Middle frontal gyrus (tissue), 1 donor: Measurements from ENCODE around the gene QSOX2.
A peak's percentile ranks its signal among the peaks of the same experiment; 100 is the strongest.

Experiments used
- DNase-seq: peaks from one replicate; pipeline ENCODE4 v3.0.0-alpha.2; 2015; ENCODE audit warnings: low spot score; ENCODE audit errors: extremely low spot score

Gene QSOX2

DNA sequence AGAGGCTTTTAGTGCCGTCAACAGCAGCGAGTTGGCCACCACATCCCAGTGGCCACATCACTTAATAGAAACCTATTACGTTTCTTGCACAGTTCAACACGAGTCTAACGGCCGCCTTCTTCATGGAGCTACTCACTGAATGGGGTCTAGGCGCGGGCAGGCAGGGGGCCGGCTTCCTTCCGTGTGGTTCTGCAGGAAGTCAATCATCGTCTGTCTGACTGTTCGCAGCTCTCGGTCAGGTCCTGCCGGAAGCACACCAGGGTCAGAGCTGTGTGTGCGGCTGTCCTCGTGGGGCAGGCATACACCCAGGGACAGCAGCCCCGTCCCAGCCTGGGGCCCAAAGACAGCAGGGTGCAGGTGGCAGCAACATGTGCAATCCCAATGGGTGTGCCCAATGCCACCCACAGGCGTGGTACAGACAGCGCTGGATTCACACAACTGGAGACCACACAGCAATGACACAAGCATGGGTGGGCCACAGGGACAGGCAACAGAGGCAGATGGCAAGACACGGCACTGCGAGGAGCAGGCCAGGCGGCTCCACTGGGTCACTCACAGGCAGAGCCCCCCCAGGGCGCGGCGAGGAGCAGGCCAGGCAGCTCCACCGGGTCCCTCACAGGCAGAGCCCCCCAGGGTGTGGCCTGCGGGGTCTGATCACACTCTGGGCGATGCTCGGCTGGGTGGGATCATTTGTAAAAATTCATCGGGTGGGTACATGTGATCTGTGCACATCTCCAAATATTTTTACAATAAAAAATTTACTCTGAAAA is 21.6 kb downstream of the QSOX2 start:
- no peak for DNase-seq

DNA sequence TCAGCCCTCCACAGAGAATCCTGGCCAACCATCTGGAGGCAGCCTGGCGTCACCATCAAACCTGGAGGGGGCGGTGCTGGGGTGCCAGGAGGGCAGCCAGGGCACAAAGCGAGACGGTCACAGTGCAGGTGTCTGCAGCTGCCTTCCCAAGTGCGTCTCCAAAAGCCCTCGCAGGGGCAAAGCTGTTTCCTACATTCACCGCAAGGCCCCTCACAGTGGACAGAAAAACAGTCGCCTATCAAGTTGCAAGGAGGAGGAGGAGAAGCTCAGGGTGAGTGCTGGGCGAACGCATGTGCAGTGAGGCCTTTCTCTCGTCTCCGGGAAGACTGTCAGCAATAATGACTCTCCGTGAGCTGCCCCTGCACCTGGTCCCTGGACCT is 22.7 kb downstream of the QSOX2 start:
- DNase-seq: no peak

DNA sequence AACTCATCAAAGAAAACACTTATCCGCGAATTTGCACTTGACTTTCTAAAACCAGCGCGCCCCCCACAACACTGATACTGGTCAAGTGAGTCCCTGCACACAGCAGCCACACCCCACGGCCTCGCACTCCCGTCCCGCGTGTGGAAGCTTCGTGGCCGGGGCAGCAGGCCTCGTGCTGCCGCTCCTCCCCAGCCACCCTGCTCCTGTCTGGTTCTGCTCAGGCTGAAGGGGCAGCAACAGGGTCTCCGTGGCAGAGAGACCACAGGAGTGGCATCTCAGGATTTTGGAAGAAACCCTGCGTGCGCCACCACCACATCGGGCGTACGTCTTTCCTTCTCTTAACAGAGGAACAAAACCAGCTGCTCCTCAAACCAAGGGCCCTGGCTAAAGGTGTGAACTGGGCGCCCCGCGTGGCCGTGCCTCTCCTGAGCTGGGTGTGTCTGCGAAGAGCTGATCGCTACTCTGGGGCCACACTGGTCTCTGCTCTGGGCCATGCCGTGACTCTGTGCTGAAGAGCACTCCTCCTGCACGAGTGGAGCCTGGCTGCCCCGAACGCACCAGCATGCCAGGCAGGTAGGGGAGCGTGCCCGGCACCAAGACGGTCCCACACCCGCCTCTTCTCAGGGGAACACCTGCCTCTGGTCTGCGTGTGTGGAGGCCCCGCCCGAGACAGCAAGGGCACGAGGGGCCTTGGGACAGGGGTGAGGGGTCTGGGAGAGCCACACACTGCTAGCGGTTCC is 23.3 kb downstream of the QSOX2 start:
- no peak for DNase-seq

DNA sequence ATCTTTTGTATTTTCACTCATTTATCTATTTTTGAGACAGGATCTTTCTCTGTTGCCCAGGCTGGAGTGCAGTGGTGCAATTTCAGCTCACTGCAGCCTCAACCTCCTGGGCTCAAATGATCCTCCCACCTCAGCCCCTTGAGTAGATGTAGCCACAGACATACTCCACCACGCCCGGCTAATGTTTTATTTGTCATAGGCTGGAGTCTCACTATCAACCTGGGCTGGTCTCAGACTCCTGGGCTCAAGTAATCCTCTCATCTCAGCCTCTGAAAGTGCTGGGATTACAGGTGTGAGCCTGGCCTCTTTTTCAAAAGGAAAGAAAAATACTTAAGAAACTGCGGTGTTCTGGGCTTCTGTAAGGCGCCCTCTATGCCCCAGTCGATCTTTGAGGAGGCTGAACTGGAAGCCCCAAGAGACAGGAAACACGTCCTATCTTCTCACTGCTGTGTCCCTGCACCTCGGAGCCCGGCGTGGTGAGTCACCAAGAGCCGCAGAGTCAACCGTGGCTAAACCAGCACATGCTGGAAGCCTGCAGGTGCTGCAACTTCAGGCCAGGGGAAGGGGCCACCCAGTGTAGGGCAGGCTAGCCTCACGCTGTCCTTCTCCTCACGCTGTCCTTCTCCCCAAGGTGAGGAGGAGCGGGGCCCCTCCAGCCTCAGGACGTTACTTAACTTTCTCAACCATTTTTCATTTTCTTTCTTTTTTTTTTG is 25.4 kb downstream of the QSOX2 start:
- no peak for DNase-seq

DNA sequence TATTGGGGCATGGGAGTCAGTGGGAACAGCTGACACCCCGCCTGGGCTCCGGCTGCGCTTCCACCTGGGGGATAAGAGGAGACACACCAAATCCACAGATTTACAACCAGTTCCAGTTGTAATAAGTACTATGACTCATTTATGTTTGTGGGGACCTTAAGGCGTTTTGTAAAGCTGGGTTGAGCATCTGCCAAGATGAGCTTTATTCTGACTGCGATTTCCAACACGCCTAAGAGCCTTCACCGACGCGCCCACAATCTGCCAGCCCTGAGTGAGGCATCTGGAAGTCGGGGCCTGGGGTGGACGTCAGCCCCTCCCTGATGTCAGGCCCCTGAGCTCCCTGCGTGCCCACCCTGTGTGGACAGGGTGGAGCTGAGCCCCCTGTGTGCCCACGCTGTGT is 26.3 kb downstream of the QSOX2 start:
- peak; percentile 14 for DNase-seq

DNA sequence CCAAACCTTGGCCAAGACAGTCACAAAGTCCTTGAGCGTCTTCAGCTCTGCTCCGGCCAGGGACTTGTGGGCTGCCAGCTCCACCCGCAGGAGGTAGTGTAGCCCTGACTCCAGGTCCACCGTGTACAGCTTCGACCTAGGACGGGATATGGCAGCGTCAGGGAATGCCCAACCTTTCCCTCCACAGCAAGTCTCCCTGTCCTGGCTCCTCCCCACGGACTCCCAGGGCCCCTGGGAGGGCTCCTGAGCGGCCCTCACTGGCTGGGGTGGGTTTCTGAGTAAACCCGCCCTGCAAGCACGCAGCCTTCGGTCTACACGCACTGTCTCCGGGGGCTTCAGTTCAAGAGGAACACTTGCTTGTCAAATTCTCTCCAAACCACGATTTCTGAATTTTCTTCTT is 26.9 kb downstream of the QSOX2 start:
- no peak for DNase-seq

DNA sequence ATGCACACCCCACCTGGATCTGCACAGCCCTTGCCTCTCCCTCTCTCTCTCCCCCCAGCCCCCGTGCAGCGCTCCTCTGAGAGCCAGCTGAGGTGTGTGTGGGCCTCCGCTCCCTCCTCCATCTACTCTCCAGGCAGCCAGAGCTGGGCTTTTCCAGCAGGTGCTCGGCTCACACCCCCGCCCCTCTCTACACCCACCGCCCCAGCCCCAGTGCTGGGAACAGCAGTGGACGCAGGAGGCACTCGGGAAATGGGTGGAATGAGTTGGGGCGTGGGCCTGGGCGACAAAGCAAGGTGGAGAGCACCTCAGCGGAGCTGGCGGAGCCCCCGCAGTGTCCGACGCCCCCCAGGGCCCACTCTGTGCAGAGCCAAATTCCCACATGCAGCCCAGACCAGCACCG is 27.3 kb downstream of the QSOX2 start:
- DNase-seq: no peak

DNA sequence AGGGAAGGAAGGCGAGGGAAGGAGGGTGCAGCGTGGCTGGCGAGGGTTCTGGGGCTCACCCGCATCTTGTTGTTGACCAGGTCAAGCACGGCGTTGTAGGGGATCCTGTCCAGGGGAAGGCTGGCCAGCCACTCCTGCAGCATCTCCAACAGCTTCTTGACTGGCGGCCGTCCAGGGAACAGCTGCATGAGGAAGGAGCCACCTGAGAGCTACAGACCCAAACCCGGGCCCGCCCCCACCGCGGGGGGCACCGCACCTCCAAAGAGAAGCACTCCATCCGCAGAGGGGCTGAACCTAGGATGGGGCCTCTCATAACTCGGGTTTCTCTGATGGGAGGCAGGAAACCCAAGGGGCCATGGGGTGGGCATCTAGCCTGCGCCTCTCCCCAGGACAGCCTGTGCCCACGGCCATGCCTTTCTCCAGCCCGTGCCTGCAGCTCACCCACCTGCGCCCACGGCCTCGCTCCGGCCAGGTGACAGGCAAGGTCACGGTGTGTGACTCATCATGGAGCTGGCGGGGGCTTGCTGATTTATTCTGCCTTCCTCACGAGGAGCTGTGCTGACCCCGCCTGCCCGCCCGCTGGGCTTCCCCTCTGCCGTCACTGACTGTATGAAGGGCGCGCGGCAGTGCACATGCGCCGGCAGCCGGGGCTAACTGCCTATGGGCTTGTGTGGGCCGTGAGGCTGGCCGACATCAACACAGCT is 28.9 kb downstream of the QSOX2 start:
- no peak for DNase-seq

DNA sequence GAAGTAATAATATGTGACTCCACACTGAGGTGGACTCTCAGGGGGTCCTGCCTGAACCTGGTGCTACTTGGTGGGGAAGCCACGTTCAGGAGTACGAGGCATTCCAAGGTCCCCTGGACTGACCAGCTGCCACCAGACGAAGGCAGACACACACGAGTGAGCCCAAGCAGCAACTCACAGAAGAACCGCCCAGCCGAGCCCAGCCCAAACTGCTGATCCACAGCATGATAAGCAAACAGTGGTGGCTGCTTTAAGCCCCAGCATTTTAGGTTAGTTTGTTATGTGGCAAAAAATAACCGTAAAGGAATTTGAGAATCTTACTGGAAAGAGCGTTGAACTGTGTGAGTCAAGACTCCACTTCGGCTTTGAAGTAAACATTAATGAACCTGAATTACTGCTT is 31.9 kb downstream of the QSOX2 start:
- DNase-seq: no peak

DNA sequence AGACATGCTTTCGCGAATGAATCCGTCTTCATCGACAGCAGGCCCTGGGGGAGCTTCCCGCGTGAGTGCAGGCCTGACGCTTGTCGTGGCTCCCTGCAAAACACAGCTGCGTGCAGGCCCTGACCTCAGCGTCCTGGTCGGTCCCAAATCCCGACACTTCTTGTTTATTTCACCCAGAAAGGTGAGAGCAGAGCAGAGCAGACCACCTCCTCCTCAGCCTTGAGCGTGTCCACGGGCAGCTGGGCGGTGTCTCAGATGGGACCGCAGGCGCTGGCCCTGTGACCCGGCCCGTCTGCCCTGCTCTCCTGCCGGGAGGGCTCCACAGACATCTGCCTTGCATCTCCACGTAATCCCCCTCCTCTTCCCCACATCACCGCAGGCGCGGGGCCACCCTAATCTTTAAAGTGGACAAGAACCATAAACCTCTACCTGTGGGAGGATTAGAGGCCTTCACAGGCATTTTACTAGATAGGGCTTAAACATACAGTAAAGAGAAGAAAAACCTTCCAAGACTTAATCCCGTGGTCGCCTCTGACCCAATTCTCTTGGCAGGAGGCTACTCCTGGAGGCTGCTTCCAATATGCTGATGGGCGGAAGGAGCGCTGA is 33.2 kb downstream of the QSOX2 start:
- no peak for DNase-seq

DNA sequence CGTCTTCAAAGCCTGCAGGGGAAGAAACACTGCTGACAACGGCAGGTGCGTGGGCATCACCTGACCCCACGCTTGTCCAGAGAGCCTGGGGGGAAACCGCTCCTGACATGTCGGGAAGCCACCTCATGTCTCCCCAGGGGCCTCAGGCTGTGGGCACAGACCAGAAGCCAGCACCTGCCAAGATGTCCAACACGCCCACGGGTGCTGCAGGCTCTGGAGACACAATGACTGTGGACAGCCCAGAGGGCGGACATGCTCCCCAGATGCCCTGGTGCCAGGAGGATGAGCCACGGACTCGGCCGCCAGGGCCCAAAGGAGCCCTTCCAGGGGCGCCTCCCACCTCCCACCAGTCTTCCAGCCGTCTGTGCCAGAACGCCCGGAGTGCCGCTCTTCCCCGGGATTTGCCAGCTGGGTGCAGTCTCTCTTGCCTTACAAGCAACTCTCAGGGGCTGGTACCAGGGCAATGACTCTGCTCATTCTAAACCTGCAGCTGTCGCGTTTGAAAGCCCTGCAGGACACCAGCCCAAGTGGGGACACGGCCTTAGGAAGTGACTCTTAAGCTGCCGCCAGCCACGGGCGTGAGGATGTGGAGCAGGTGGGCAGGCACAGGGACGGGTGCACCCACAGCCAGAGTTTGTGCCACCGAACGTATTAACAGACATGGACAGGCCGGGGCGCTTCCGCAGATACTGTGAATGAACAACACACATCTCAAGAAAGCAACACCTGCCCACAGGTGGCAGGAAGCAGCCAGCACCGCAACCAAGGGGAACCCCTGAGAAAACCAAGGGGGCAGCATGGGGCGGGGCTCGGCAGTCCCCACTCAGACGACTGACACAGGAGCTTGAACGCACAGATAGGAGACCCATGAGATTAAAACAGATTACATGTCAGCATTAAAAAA is 33.9 kb downstream of the QSOX2 start:
- no peak for DNase-seq

DNA sequence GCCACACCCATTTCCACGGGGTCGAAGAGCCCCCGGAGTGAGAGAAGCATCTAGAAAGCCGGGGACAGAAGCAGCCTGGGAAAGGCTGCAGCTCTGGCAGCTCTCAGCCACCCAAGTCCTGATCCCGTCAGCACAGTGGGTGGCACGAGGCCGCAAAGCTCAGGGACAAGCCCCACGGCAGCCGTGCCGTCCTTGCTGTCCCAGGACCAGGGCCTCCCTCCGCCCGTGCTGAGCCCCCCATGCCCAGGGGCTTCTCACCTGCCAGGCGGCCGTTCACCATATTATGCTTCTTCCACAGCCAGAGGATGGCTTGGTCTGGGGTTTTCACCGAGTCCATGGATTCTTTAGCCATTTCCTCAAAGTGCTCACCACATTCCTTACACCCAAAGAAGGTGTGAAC is 34.6 kb downstream of the QSOX2 start:
- no peak for DNase-seq

DNA sequence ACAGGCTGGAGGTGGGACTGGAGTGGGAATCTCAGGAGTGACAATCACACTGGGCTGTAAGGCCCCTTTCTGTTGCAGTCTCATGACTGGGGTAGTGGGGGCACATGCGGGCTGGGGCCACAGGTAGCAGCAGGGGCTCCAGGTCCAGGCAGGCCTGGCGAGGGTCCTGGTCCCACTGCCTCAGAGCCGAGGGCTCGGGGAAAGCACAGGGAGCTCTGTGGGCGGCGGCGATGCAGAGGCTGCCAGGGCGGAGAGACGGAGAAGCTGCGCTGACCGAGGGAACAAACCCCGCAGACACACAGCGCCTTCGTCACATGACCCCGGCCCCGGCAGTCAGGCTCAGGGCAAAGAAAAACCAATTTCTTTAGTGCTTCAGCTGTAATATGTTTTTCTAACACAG is 35.3 kb downstream of the QSOX2 start:
- DNase-seq: no peak

DNA sequence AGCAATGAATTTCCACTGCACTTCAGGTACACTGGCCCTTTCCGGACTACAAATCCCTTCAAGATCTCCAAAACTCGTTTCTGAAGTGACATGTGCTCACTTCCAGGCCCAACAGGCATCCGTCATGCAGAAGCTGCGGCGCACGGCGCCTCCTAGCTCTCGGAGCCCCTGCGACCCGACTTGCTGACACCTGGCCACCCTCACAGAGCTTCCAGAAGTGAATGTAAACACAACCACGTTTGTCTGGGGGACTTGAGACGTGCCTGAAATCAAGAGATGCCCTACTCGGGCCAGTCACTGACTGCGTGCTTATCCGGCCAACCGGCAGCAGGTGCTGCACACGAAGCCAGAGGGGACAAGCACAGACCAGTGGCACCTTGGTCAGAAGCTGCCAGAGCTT is 35.8 kb downstream of the QSOX2 start:
- DNase-seq: no peak

DNA sequence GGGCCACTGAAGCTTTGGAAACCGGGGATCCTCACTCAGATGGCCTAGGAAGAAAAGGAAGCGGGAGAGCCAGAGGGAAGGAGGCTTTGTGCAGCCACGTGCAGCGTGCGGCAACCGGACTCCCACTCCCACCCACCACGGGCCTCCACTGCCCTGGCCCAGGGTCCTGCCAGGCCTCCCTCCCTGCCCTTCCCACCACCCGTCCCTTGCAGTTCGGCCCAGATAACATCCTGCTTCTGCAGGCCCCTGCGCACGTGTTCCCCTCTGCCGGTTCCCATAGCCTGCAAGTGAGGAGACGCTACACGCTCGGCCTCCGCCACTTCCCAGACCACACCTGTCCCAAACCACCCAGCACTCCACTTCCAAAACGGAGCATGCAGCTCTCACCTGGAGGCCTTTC is 36.4 kb downstream of the QSOX2 start:
- no peak for DNase-seq

DNA sequence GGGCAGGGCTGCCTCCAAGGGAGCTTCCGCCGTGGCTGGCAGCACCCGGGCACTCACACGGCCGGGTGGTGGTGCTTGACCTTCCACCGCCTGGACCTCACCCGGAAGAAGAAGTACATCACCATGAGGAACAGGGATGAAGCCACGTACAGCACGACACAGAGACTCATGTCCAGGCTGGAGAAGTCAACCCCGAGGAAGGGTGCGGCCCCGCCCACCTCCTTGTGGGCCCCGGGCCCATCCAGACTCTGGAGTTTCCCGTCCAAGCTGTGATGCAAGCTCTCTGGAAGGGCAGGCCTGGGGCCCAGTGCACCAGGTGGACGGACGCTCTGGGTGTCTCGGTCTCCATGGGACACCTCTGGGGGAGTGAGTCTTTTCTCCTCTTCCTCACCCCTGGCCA is 36.9 kb downstream of the QSOX2 start:
- DNase-seq: no peak

DNA sequence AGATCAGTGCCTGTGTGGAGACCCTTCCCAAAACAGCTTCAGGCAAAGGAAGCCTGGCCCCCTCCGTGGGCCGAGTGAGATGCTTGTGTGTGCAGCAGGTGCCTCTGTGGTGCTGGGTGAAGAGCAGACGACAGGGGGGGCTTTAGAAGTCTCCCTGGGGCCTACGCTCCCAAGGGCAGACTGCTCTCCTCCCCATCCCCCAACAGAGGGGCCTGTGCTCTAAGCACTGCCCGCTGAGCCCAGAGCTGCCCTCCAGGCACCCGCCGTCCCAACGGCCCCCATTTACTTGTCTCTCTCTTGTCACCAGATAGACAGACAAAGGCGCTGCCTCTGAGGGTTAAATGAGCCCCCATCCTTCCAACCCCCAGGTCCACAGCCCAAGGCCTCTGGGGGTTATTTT is 38.0 kb downstream of the QSOX2 start:
- no peak for DNase-seq

DNA sequence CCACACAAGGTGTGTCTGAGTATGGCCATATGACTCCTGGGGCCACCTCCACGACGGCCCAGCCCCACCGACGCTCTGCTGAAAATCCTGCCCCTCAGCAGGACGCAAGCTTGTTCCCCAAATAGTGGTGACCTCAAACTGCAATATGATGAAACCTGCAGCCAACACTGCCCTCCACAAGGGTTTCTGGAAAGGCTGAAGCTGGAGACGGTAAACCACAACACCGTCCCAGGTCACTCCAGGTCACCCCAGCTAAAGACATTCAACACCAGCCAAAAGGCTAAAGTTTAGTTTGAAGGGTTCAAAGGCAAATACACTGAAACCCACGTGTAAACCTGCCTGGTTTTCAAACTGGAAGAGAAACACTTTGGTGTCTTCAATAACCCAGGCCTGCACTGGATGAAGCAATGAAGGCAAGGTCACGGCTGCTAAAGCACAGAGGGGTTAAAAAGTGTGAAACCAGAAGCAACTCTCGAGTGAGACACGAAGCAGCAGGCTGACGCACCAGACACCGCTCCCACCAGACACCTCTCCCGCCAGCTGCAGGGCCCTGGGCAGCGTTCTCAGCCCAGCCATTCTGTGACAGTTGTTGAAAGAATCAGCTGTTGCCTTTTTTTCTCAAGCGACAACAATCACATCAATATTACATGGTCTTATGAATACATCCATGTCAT is 38.9 kb downstream of the QSOX2 start:
- no peak for DNase-seq

DNA sequence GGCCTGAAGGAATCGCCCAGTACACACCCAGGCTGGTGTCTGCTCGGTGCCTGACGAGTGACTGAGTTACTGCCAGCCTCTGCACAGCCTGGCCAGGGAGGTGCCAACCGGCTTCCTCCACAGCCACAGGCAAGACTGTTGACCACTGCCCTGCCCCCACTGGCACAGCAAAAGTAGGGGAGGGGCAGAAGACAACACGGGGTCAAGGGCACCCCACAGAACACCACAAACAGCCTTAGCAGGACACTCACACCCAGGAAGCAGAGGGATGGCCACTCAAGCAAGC is 40.0 kb downstream of the QSOX2 start:
- DNase-seq: no peak
